K562 (cell line): ENCODE measurements around the gene CLIP1. TPM values are rescaled to one million over a fixed set of nuclear protein-coding genes. Genes with fewer than 3 reads are reported as not detected.

ENCODE experiments used
- AFF4 ChIP-seq: sonication (generic); formaldehyde crosslinking; IDR thresholded peaks from 2 replicates; pipeline ENCODE4 v1.8.0; 2023; ENCODE audit warnings: mild to moderate bottlenecking, missing genetic modification reagents
- CHD4 ChIP-seq: fragments of 200-600 bp; sonication (generic); IDR thresholded peaks from 3 replicates; pipeline ENCODE4 v1.6.1; 2012; ENCODE audit warnings: low read depth, mild to moderate bottlenecking, mixed read lengths, low read length, inconsistent platforms; ENCODE audit not compliant: insufficient read depth, insufficient replicate concordance, poor library complexity, severe bottlenecking
- ETV5 ChIP-seq: sonication (generic); formaldehyde crosslinking; IDR thresholded peaks from 2 replicates; pipeline ENCODE4 v1.4.0; 2020; ENCODE audit warnings: low read depth, mild to moderate bottlenecking, missing genetic modification reagents
- FUS ChIP-seq: fragments of 200-400 bp; formaldehyde crosslinking; optimal IDR thresholded peaks from 2 replicates; pipeline ENCODE3; 2017; ENCODE audit warnings: low read depth, low read length
- PURB ChIP-seq: sonication (generic); formaldehyde crosslinking; IDR thresholded peaks from 2 replicates; pipeline ENCODE4 v1.9.0; 2021; ENCODE audit warnings: low read depth, mild to moderate bottlenecking, missing genetic modification reagents
- THRAP3 ChIP-seq: fragments of 450-650 bp; IDR thresholded peaks from 2 replicates; pipeline ENCODE4 v1.6.1; 2016; ENCODE audit warnings: mild to moderate bottlenecking, inconsistent platforms, borderline replicate concordance
- TSHZ1 ChIP-seq: fragments of 250-450 bp; sonication (Bioruptor Pico); IDR thresholded peaks from 2 replicates; pipeline ENCODE4 v1.4.0; 2020; ENCODE audit warnings: mild to moderate bottlenecking, moderate library complexity
- ZBTB40 ChIP-seq, 2 experiments: fragments of 450-650 bp in 1 of 2; sonication (generic) in 1 of 2; formaldehyde crosslinking in 1 of 2; IDR thresholded peaks; 2 replicates each; pipeline versions ENCODE4 v1.7.1 to v1.9.0; 2016 to 2022; ENCODE audit warnings: inconsistent platforms in 1 of 2, mild to moderate bottlenecking in 1 of 2, missing genetic modification reagents in 1 of 2
- ZNF282 ChIP-seq: sonication (generic); formaldehyde crosslinking; IDR thresholded peaks from 2 replicates; pipeline ENCODE4 v1.8.1; 2023; ENCODE audit warnings: missing genetic modification reagents
- polyA plus RNA-seq, 8 experiments: library from polyadenylated mRNA; depleted of rRNA in 4 of 8; stranded (reverse) in 5 of 8; unstranded in 3 of 8; fragments of >200 nt; fragmentation: Nextera tagmentation in 2 of 8; fragmentation: Illumina TruSeq in 1 of 8; extraction: Ambion mirVana in 2 of 8; extraction: Trizol in 1 of 8; gene quantifications; 2 replicates each; pipeline versions ENCODE4 v1.2.1 to v1.2.3, GENCODE V29; 2011 to 2014; ENCODE audit warnings: inconsistent platforms in 1 of 8, missing spikeins in 1 of 8
- total RNA-seq, 7 experiments: library from RNA; depleted of rRNA in 6 of 7; stranded (reverse); fragments of >200 nt in 6 of 7; fragmentation: Illumina TruSeq in 2 of 7; extraction: Trizol in 2 of 7; gene quantifications; 2 replicates each; pipeline versions ENCODE4 v1.2.1 to v1.2.3, GENCODE V29; 2011 to 2021; ENCODE audit warnings: low replicate concordance in 1 of 7

The CLIP1 gene
- total and polyA plus RNA-seq, 9 of the 15 experiments (the other 6 are each of a cell fraction or from before 2014, with no cell fraction given) = 5.8 to 33.9 (median 27.6) TPM

- TF ChIP-seq FUS (no peak), ZBTB40 (IDR thresholded peaks at IDR 0.05) (no peak), ZBTB40 (CRISPR knock-in tag; IDR thresholded peaks at IDR 0.05) (peak; percentile 79), THRAP3 (no peak), AFF4 (CRISPR knock-in tag) (peak; percentile 76; the same call in 1 of the 2 replicates), TSHZ1 (CRISPR knock-in tag) (no peak), ETV5 (CRISPR knock-in tag) (no peak), ZNF282 (CRISPR knock-in tag) (peak; percentile 99), CHD4 (no peak), PURB (CRISPR knock-in tag) (no peak)
Observed at GRCh38 chr12:122226366-122227125, 195.9 kb downstream of the CLIP1 start (continued).
